B cell (primary cell): ENCODE data around the gene WDR4. TPM values are rescaled to one million over a fixed set of nuclear protein-coding genes. Genes with fewer than 3 reads are reported as not detected.
A peak's percentile ranks its signal among the peaks of the same experiment; 100 is the strongest.

Experiments used
- ATAC-seq: fragments of 200-7000 bp; cut with Tn5 transposase; one replicate; pipeline ENCODE4 v1.10.0; 2021; ENCODE audit warnings: low read depth, mild to moderate bottlenecking, moderate number of reproducible peaks, moderate library complexity
- CTCF ChIA-PET: fragments of 350-600 bp; sonication (Branson Sonifier 250); formaldehyde crosslinking; loops from one replicate; lab custom pipeline; 2021; ENCODE audit warnings: antibody characterized with exemption, inconsistent platforms; lab: Charles Lee
- POLR2A ChIA-PET: fragments of 350-600 bp; sonication (Branson Sonifier 250); formaldehyde crosslinking; loops from one replicate; lab custom pipeline; 2021; ENCODE audit warnings: antibody characterized with exemption; lab: Charles Lee
- DNase-seq: peaks from one replicate; pipeline ENCODE4 v3.0.0; 2013
- H2AFZ ChIP-seq: 2 replicates; pipeline ENCODE4 v1.6.1; 2012; ENCODE audit warnings: mild to moderate bottlenecking, low read depth, low read length; ENCODE audit not compliant: insufficient read depth, poor library complexity, severe bottlenecking
- H3K27ac ChIP-seq, 2 donors: 1 replicate in 1 of 2; 2 replicates in 1 of 2; pipeline ENCODE4 v1.5.1; 2012 to 2013; ENCODE audit warnings: low read length in 2 of 2, mild to moderate bottlenecking in 2 of 2, moderate library complexity in 1 of 2
- H3K27me3 ChIP-seq, 4 experiments: fragments of 200-600 bp in 1 of 4; sonication (generic) in 1 of 4; replicated peaks in 1 of 4; 1 replicate in 2 of 4; 2 replicates in 2 of 4; pipeline versions ENCODE4 v1.6.1 to v1.7.0; 2013 to 2016; ENCODE audit warnings: low read length in 3 of 4, mild to moderate bottlenecking in 2 of 4, mixed read lengths in 1 of 4, moderate library complexity in 1 of 4; ENCODE audit not compliant: insufficient read depth in 4 of 4, control insufficient read depth in 3 of 4; ENCODE audit errors: control extremely low read depth in 1 of 4
- H3K36me3 ChIP-seq, 2 experiments: replicated peaks in 1 of 2; 1 replicate in 1 of 2; 2 replicates in 1 of 2; pipeline versions ENCODE4 v1.6.1 to v1.7.1; 2013; ENCODE audit warnings: low read length in 1 of 2; ENCODE audit not compliant: insufficient read depth in 2 of 2, control insufficient read depth in 1 of 2; ENCODE audit errors: control extremely low read depth in 1 of 2, extremely low read depth in 1 of 2
- H3K4me1 ChIP-seq, 2 donors: fragments of 200-600 bp in 1 of 2; sonication (generic) in 1 of 2; 1 replicate in 1 of 2; 2 replicates in 1 of 2; pipeline versions ENCODE4 v1.5.1 to v1.6.1; 2013 to 2017; ENCODE audit warnings: low read length in 2 of 2; ENCODE audit not compliant: control insufficient read depth in 2 of 2, insufficient read depth in 2 of 2
- H3K4me2 ChIP-seq: replicated peaks from 2 replicates; pipeline ENCODE3; 2012; ENCODE audit warnings: mild to moderate bottlenecking, low read depth, low read length; ENCODE audit not compliant: poor library complexity, severe bottlenecking
- H3K4me3 ChIP-seq, 5 experiments: fragments of 200-600 bp in 1 of 5; sonication (generic) in 1 of 5; 1 replicate in 3 of 5; 2 replicates in 2 of 5; pipeline versions ENCODE4 v1.5.1 to v1.7.0; 2011 to 2016; ENCODE audit warnings: low read length in 4 of 5, mild to moderate bottlenecking in 4 of 5, low read depth in 2 of 5, control low read depth in 1 of 5, moderate library complexity in 1 of 5; ENCODE audit not compliant: insufficient read depth in 1 of 5; ENCODE audit errors: control extremely low read depth in 1 of 5, extremely low read depth in 1 of 5
- H3K79me2 ChIP-seq: fragments of 200-600 bp; sonication (generic); one replicate; pipeline ENCODE4 v1.6.0; 2016; ENCODE audit warnings: low read length; ENCODE audit not compliant: control insufficient read depth, insufficient read depth
- H3K9ac ChIP-seq: fragments of 200-600 bp; sonication (generic); 2 replicates; pipeline ENCODE4 v1.6.1; 2017; ENCODE audit warnings: mild to moderate bottlenecking, low read length, moderate library complexity
- H3K9me3 ChIP-seq, 3 donors: one replicate each; pipeline versions ENCODE4 v1.6.1 to v1.7.1; 2013; ENCODE audit warnings: low read length in 2 of 3; ENCODE audit not compliant: control insufficient read depth in 2 of 3, insufficient read depth in 1 of 3; ENCODE audit errors: control extremely low read depth in 1 of 3
- H4K20me1 ChIP-seq: 2 replicates; pipeline ENCODE4 v1.6.0; 2012; ENCODE audit warnings: mild to moderate bottlenecking, low read length; ENCODE audit not compliant: insufficient read depth, control insufficient read depth, poor library complexity, severe bottlenecking
- H3K27ac Mint-ChIP-seq: one replicate; pipeline ENCODE4 v1.8.0; 2021; ENCODE audit warnings: mixed read lengths
- H3K27me3 Mint-ChIP-seq: one replicate; pipeline ENCODE4 v1.8.0; 2021; ENCODE audit warnings: mixed read lengths
- H3K4me1 Mint-ChIP-seq: one replicate; pipeline ENCODE4 v1.8.0; 2021; ENCODE audit warnings: mixed read lengths
- H3K4me3 Mint-ChIP-seq: one replicate; pipeline ENCODE4 v1.8.0; 2021; ENCODE audit warnings: mixed read lengths
- H3K9me3 Mint-ChIP-seq: one replicate; pipeline ENCODE4 v1.8.0; 2022; ENCODE audit warnings: mixed read lengths; ENCODE audit not compliant: insufficient read depth
- CTCF ChIP-seq: fragments of 200-600 bp; IDR thresholded peaks from one replicate; pipeline ENCODE4 v1.8.0; 2022; ENCODE audit warnings: antibody characterized with exemption, mild to moderate bottlenecking
- EZH2 ChIP-seq: IDR thresholded peaks from 2 replicates; pipeline ENCODE4 v1.6.1; 2012; ENCODE audit warnings: borderline replicate concordance, low read depth, mild to moderate bottlenecking, moderate library complexity, low read length; ENCODE audit not compliant: insufficient read depth, poor library complexity, severe bottlenecking
- WGBS: methylation state at CpG from one replicate; pipeline ENCODE4 v1.1.5; 2013; ENCODE audit warnings: missing lambda C conversion rate; ENCODE audit not compliant: insufficient coverage; 5-methylcytosine and 5-hydroxymethylcytosine counted together
- intact Hi-C: fragments of 100-400 bp; cut with micrococcal nuclease; formaldehyde crosslinking; loops from one replicate; pipeline ENCODE4 v1.10.0; 2022
- polyA plus RNA-seq: library from polyadenylated mRNA; depleted of rRNA; stranded (reverse); fragments of >200 nt; gene quantifications from 2 replicates; pipeline ENCODE4 v1.2.3, GENCODE V29; 2012
- total RNA-seq, 2 donors: library from RNA; stranded (reverse); fragments of 120-200 nt in 1 of 2; gene quantifications; 1 replicate in 1 of 2; 2 replicates in 1 of 2; pipeline versions ENCODE4 v1.2.3 to v1.2.4, GENCODE V29; 2013 to 2022

The WDR4 gene
- total and polyA plus RNA-seq, 2 donors (not counting 1 experiment from before 2014, with no cell fraction given) = 17.7 to 40.1 TPM

DNA sequence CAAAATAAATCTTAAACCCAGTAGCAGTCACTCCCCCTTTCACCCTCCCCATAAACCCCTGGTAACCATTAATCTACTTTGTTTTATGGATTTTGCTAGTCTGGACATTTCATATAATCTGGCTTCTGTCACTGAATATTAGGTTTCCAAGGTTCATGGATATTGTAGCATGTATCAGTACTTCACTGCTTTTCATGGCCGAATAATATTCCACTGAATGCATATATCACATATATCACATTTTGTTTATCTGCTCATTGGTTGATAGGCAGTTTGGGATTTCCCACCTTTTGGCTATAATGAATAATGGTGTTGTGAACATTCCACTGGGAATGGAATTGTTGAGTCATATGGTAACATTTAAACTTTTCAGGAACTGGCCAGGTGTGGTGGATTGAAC, 4.6 kb upstream of the WDR4 start:
- no peaks in the 10 kb centered on the region for H3K9me3 Mint-ChIP-seq

GRCh38 chr21:42880352-42880751, 1.0 kb upstream of the WDR4 start:
- TF ChIP-seq CTCF = no peak
- TF ChIP-seq EZH2 = no peak
- no peaks in the 10 kb centered on the region for H3K9me3 Mint-ChIP-seq
- intact Hi-C loops = no loop called here
- Histone ChIP-seq H3K9me3 (no peaks in the 10 kb centered on the region), H3K79me2 (peaks cover 35% of the 10 kb centered on the region), H3K4me2 (peak overlapping the region; percentile 93), H4K20me1 (peaks cover 6% of the 10 kb centered on the region), H3K27ac (peak overlapping the region; percentile 83 to 97), H3K4me1 (peaks cover 16 to 20% of the 10 kb centered on the region in 2 donors), H2AFZ (peak overlapping the region; percentile 90), H3K4me3 (peak overlapping the region in 3 of 5 experiments; percentile 81 to 92 (median 82)), H3K36me3 (peaks cover 2 to 10% of the 10 kb centered on the region in 2 experiments), H3K27me3 (no peaks in the 10 kb centered on the region), H3K9ac (peak overlapping the region; percentile 89)
- ChIA-PET POLR2A (interaction anchor here (2.3 kb wide), 1 partner anchor 12 kb away, joined by 9 read pairs; the partner anchor contains the start of gene NDUFV3), CTCF (no interaction called here)
- H3K27me3 Mint-ChIP-seq = no peaks in the 10 kb centered on the region
- DNase-seq (no peak), ATAC-seq (no peak)
- H3K4me3 Mint-ChIP-seq = peak overlapping the region; percentile 96
- peak overlapping the region; percentile 99 for H3K27ac Mint-ChIP-seq
- 100% methylated on average over 1 of the region's 6 CpGs for WGBS
- peaks cover 30% of the 10 kb centered on the region for H3K4me1 Mint-ChIP-seq

More for the DNA sequence above, 4.6 kb upstream of the WDR4 start:
- Histone ChIP-seq H3K9me3 (no peaks in the 10 kb centered on the region), H2AFZ (no peak overlapping the region), H3K4me1 (peaks cover 8 to 9% of the 10 kb centered on the region in 2 donors), H3K79me2 (peaks cover 8% of the 10 kb centered on the region), H3K27me3 (no peaks in the 10 kb centered on the region), H3K4me3 (no peak overlapping the region), H3K36me3 (no peaks in the 10 kb centered on the region), H3K27ac (no peak overlapping the region), H3K4me2 (no peak overlapping the region), H3K9ac (no peak overlapping the region), H4K20me1 (no peaks in the 10 kb centered on the region)
- no peak for ATAC-seq
- H3K27ac Mint-ChIP-seq = no peak overlapping the region
- CTCF ChIA-PET = no interaction called here
- POLR2A ChIA-PET = no interaction called here
- TF ChIP-seq CTCF (no peak), EZH2 (no peak)
- no peaks in the 10 kb centered on the region for H3K27me3 Mint-ChIP-seq
- intact Hi-C loops = no loop called here
- no peak overlapping the region for H3K4me3 Mint-ChIP-seq
- no CpG with 5 or more reads among the region's 1 CpG for WGBS
- DNase-seq = no peak
- peaks cover 21% of the 10 kb centered on the region for H3K4me1 Mint-ChIP-seq
